Measurements from ENCODE around the gene IGF2.

- TF ChIP-seq ZNF112 (tag by site-specific recombination; IDR thresholded peaks at IDR 0.05) (no peak), ZNF433 (tag by site-specific recombination; IDR thresholded peaks at IDR 0.05; ENCODE audit: low read depth) (no peak), SP3 (tag by site-specific recombination; IDR thresholded peaks at IDR 0.05) (no peak)
These were observed 21.6 kb upstream of the IGF2 start, which contains the start of gene INS for GRCh38 chr11:2160736-2161259.

Measured in HEK293 (cell line).